GM12878 (cell line): ENCODE data around the gene ZNF394. TPM values are rescaled to one million over a fixed set of nuclear protein-coding genes. Genes with fewer than 3 reads are reported as not detected.

Experiments used
- CBX5 ChIP-seq: sonication (generic); IDR thresholded peaks from 2 replicates; pipeline ENCODE4 v1.6.1; 2016; ENCODE audit warnings: low read depth, moderate library complexity, mild to moderate bottlenecking, inconsistent platforms
- EP300 ChIP-seq, 2 experiments: fragments of 150-350 bp in 1 of 2; IDR thresholded peaks; 2 replicates each; pipeline ENCODE4 v1.6.1; 2011 to 2012; ENCODE audit warnings: low read depth in 2 of 2, low read length in 2 of 2, borderline replicate concordance in 1 of 2, improper control_type of control experiment in 1 of 2, inconsistent platforms in 1 of 2; ENCODE audit not compliant: control insufficient read depth in 1 of 2
- ESRRA ChIP-seq: IDR thresholded peaks from 2 replicates; pipeline ENCODE4 v1.6.1; 2012; ENCODE audit warnings: mild to moderate bottlenecking, low read length, improper control_type of control experiment
- GATAD2B ChIP-seq: fragments of 450-650 bp; conservative IDR thresholded peaks from 2 replicates; pipeline ENCODE4 v1.6.1; 2017; ENCODE audit warnings: low read depth, mild to moderate bottlenecking, moderate library complexity
- HDAC2 ChIP-seq: fragments of 200-600 bp; sonication (generic); IDR thresholded peaks from 2 replicates; pipeline ENCODE4 v1.6.1; 2017
- HDAC6 ChIP-seq: fragments of 200-600 bp; sonication (generic); IDR thresholded peaks from one replicate; pipeline ENCODE4 v1.8.0; 2017; ENCODE audit warnings: antibody characterized with exemption; ENCODE audit not compliant: unreplicated experiment
- KAT2A ChIP-seq: conservative IDR thresholded peaks from 2 replicates; pipeline ENCODE4 v1.6.1; 2011; ENCODE audit warnings: low read depth, low read length; ENCODE audit not compliant: control insufficient read depth
- NFYA ChIP-seq: IDR thresholded peaks from 2 replicates; pipeline ENCODE4 v1.6.1; 2011; ENCODE audit warnings: low read depth, mild to moderate bottlenecking, low read length, improper control_type of control experiment, borderline replicate concordance
- NFYB ChIP-seq: IDR thresholded peaks from 2 replicates; pipeline ENCODE4 v1.6.1; 2011; ENCODE audit warnings: low read depth, mild to moderate bottlenecking, low read length, improper control_type of control experiment, moderate library complexity; ENCODE audit not compliant: insufficient read depth
- NRF1 ChIP-seq: conservative IDR thresholded peaks from 2 replicates; pipeline ENCODE4 v1.6.1; 2011; ENCODE audit warnings: mild to moderate bottlenecking, low read depth, low read length, improper control_type of control experiment
- RB1 ChIP-seq: fragments of 450-650 bp; formaldehyde crosslinking; IDR thresholded peaks from 2 replicates; pipeline ENCODE4 v1.6.1; 2017; ENCODE audit warnings: mild to moderate bottlenecking, borderline replicate concordance
- SREBF1 ChIP-seq: IDR thresholded peaks from 2 replicates; pipeline ENCODE4 v1.6.1; 2012; ENCODE audit warnings: mild to moderate bottlenecking, low read length
- STAT1 ChIP-seq: fragments of 450-650 bp; conservative IDR thresholded peaks from 2 replicates; pipeline ENCODE4 v1.6.1; 2014; ENCODE audit warnings: antibody characterized with exemption, mild to moderate bottlenecking
- YBX1 ChIP-seq: fragments of 450-650 bp; IDR thresholded peaks from 2 replicates; pipeline ENCODE4 v1.6.1; 2016; ENCODE audit warnings: antibody characterized with exemption
- polyA plus RNA-seq, 11 experiments: library from polyadenylated mRNA; depleted of rRNA in 4 of 11; unstranded in 6 of 11; stranded (reverse) in 5 of 11; fragments of >200 nt; fragmentation: Nextera tagmentation in 4 of 11; fragmentation: Illumina TruSeq in 1 of 11; extraction: Ambion mirVana in 4 of 11; extraction: Trizol in 1 of 11; gene quantifications; 1 replicate in 1 of 11; 2 replicates in 10 of 11; pipeline versions ENCODE4 v1.2.1 to v1.2.3, GENCODE V29; 2011 to 2016; ENCODE audit warnings: inconsistent platforms in 2 of 11, missing spikeins in 2 of 11, low read depth in 1 of 11
- total RNA-seq, 4 experiments: library from RNA; depleted of rRNA in 3 of 4; stranded (reverse); fragments of >200 nt in 3 of 4; fragmentation: Illumina TruSeq in 1 of 4; extraction: Trizol in 1 of 4; gene quantifications; 2 replicates each; pipeline versions ENCODE4 v1.2.1 to v1.2.3, GENCODE V29; 2013 to 2021
- TF ChIP-seq, protein P1 (sequence below): fragments of 450-650 bp; IDR thresholded peaks from 2 replicates; pipeline ENCODE4 v1.6.1; 2017; ENCODE audit warnings: mild to moderate bottlenecking, moderate library complexity
- TF ChIP-seq, protein P2 (sequence below): IDR thresholded peaks from 2 replicates; pipeline ENCODE4 v1.6.1; 2011; ENCODE audit warnings: borderline replicate concordance, low read depth, mild to moderate bottlenecking, moderate library complexity, low read length; ENCODE audit not compliant: insufficient read depth, poor library complexity, severe bottlenecking
- TF ChIP-seq, protein P3 (sequence below): fragments of 450-650 bp; IDR thresholded peaks from 2 replicates; pipeline ENCODE4 v1.6.1; 2018; ENCODE audit warnings: borderline replicate concordance, mild to moderate bottlenecking; ENCODE audit not compliant: partially characterized antibody
- TF ChIP-seq, protein P4 (sequence below): IDR thresholded peaks from 2 replicates; pipeline ENCODE4 v1.6.1; 2012; ENCODE audit warnings: low read depth, low read length, improper control_type of control experiment
- TF ChIP-seq, protein P5 (sequence below): fragments of 450-650 bp; IDR thresholded peaks from 2 replicates; pipeline ENCODE4 v1.6.1; 2014; ENCODE audit warnings: mild to moderate bottlenecking

The ZNF394 gene
- total and polyA plus RNA-seq, 10 of the 15 experiments (the other 5 are each of a cell fraction or from before 2014, with no cell fraction given), result 2.5 to 26.8 (median 22.7) TPM

DNA sequence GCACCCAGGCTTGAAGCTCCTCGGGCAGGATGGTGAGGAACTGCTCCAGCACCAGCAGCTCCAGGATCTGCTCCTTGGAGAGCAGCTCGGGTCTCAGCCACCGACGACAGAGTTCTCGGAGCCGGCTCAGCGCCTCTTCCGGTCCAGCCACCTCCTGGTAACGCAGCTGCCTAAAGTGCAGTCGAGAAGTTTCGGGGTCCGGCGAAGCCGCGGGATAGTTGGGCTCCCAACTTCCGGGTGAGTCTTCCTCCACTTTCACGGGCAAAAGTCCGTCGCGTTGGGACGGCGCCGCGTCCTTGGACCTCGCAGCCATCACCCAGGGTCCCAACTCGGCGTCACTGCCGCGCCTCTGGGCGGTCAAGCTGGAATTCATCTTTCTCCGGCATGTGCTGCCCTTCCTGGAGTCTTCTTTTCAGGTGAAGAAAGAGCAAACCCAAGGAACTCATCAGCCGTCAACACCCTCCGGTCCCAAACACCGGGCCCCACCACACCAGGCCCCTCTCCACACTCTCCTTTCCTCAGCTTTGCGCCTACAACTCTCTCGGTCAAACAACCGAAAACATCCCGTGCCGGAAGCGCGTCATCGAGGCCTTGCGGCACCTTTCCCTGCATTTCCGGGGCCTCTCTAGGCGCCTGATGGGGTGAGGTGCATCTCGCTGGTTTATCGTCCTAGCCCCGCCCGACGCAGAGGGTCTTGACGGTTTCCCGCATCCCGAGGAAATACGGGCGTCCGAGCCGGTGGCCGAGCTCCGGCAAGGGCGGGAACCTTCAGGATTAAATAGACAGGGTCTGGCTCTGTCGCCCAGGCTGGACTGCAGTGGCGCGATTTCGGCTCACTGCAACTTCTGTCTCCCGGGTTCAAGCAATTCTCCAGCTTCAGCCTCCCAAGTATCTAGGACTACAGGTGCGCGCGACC, at the start of gene ZNF394 (continued):
- TF ChIP-seq NFYB (no peak), EP300 (IDR thresholded peaks at IDR 0.05; ENCODE audit: borderline replicate concordance in 1 of 2, control insufficient read depth in 1 of 2, low read depth in 2 of 2, low read length in 2 of 2) (peak in 1 of 2 experiments; percentile 51; a peak in 1 of 4 replicates), HDAC6 (no peak), RB1 (no peak; the same call in 1 of the 2 replicates), CBX5 (0 out of 2 replicates have a peak, but pooled peaks have one; percentile 79), NFYA (no peak), KAT2A (no peak), ESRRA (no peak), HDAC2 (no peak), GATAD2B (no peak; the same call in none of the 2 replicates), NRF1 (no peak), SREBF1 (peak; percentile 47; the same call in 1 of the 2 replicates), YBX1 (no peak), STAT1 (no peak)
- TF ChIP-seq, protein P1, sequence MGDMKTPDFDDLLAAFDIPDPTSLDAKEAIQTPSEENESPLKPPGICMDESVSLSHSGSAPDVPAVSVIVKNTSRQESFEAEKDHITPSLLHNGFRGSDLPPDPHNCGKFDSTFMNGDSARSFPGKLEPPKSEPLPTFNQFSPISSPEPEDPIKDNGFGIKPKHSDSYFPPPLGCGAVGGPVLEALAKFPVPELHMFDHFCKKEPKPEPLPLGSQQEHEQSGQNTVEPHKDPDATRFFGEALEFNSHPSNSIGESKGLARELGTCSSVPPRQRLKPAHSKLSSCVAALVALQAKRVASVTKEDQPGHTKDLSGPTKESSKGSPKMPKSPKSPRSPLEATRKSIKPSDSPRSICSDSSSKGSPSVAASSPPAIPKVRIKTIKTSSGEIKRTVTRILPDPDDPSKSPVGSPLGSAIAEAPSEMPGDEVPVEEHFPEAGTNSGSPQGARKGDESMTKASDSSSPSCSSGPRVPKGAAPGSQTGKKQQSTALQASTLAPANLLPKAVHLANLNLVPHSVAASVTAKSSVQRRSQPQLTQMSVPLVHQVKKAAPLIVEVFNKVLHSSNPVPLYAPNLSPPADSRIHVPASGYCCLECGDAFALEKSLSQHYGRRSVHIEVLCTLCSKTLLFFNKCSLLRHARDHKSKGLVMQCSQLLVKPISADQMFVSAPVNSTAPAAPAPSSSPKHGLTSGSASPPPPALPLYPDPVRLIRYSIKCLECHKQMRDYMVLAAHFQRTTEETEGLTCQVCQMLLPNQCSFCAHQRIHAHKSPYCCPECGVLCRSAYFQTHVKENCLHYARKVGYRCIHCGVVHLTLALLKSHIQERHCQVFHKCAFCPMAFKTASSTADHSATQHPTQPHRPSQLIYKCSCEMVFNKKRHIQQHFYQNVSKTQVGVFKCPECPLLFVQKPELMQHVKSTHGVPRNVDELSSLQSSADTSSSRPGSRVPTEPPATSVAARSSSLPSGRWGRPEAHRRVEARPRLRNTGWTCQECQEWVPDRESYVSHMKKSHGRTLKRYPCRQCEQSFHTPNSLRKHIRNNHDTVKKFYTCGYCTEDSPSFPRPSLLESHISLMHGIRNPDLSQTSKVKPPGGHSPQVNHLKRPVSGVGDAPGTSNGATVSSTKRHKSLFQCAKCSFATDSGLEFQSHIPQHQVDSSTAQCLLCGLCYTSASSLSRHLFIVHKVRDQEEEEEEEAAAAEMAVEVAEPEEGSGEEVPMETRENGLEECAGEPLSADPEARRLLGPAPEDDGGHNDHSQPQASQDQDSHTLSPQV, result no peak
- TF ChIP-seq, protein P2, sequence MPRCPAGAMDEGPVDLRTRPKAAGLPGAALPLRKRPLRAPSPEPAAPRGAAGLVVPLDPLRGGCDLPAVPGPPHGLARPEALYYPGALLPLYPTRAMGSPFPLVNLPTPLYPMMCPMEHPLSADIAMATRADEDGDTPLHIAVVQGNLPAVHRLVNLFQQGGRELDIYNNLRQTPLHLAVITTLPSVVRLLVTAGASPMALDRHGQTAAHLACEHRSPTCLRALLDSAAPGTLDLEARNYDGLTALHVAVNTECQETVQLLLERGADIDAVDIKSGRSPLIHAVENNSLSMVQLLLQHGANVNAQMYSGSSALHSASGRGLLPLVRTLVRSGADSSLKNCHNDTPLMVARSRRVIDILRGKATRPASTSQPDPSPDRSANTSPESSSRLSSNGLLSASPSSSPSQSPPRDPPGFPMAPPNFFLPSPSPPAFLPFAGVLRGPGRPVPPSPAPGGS, result no peak
- TF ChIP-seq, protein P3, sequence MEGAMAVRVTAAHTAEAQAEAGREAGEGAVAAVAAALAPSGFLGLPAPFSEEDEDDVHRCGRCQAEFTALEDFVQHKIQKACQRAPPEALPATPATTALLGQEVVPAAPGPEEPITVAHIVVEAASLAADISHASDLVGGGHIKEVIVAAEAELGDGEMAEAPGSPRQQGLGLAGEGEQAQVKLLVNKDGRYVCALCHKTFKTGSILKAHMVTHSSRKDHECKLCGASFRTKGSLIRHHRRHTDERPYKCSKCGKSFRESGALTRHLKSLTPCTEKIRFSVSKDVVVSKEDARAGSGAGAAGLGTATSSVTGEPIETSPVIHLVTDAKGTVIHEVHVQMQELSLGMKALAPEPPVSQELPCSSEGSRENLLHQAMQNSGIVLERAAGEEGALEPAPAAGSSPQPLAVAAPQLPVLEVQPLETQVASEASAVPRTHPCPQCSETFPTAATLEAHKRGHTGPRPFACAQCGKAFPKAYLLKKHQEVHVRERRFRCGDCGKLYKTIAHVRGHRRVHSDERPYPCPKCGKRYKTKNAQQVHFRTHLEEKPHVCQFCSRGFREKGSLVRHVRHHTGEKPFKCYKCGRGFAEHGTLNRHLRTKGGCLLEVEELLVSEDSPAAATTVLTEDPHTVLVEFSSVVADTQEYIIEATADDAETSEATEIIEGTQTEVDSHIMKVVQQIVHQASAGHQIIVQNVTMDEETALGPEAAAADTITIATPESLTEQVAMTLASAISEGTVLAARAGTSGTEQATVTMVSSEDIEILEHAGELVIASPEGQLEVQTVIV, result no peak
- TF ChIP-seq, protein P4, sequence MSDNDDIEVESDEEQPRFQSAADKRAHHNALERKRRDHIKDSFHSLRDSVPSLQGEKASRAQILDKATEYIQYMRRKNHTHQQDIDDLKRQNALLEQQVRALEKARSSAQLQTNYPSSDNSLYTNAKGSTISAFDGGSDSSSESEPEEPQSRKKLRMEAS, result peak; percentile 39; the same call in 1 of the 2 replicates
- TF ChIP-seq, protein P5, sequence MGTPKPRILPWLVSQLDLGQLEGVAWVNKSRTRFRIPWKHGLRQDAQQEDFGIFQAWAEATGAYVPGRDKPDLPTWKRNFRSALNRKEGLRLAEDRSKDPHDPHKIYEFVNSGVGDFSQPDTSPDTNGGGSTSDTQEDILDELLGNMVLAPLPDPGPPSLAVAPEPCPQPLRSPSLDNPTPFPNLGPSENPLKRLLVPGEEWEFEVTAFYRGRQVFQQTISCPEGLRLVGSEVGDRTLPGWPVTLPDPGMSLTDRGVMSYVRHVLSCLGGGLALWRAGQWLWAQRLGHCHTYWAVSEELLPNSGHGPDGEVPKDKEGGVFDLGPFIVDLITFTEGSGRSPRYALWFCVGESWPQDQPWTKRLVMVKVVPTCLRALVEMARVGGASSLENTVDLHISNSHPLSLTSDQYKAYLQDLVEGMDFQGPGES, result no peak
